ENCODE measurements around the gene LIMS2. TPM values are rescaled to one million over a fixed set of nuclear protein-coding genes. Genes with fewer than 3 reads are reported as not detected.

LIMS2 gene
- total RNA-seq, 2 experiments from 2014 or later: 1.6 to 24.9 TPM

DNA sequence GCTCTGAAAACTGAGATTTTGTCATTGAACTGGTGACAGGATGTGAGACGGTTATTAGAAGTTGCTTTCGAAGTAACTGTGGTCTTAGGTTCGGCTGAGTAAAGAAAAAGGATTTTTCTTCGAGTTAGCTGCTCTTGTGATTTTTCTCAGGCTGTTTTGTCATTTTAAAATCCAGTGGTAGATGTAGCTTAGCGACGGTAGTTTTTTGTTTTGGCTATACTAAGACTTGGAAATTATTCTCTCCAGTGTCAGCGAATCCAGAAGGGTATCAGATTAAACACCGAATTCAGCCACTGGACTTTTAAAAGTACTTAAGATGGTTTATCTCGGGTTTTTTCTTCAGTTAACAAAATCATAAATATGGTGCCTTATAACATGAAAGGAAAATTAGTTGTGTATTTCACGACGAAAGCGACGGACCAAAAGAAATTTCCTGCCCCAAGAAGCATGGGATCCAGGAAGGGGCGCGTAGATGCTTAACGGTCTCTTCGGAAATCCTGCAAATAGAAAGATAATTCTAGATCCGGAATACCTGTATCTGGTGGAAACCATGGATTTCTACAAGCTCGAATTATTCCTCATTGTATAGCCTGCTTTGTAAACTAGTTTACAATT is 27.2 kb upstream of the LIMS2 start:
- Histone ChIP-seq H3K9me3 (ENCODE audit: low read length) (no peaks in the 10 kb centered on the region), H3K9me2 (ENCODE audit: insufficient read depth, low read length) (no peaks in the 10 kb centered on the region), H3K4me3 (ENCODE audit: low read depth, low read length, poor library complexity, severe bottlenecking) (peak overlapping the region; percentile 69), H3K27ac (ENCODE audit: low read depth, low read length, poor library complexity, severe bottlenecking) (peak overlapping the region; percentile 66), H3K36me3 (ENCODE audit: insufficient read depth, low read length) (peaks cover 51% of the 10 kb centered on the region), H3K4me2 (ENCODE audit: low read length) (peak overlapping the region; percentile 82), H2AFZ (ENCODE audit: low read length) (no peak overlapping the region; the same call in 1 of the 2 replicates), H3K4me1 (ENCODE audit: insufficient read depth, low read length, poor library complexity, severe bottlenecking) (peaks cover 31% of the 10 kb centered on the region), H3K79me2 (ENCODE audit: insufficient read depth, low read depth, low read length) (peaks cover 29% of the 10 kb centered on the region; the same call in 1 of the 2 replicates), H4K20me1 (ENCODE audit: insufficient read depth, low read length) (peaks cover 12% of the 10 kb centered on the region; the same call in 1 of the 2 replicates)
- TSS peak; percentile 81 for BruUV-seq (replicated peaks)
- CTCF ChIA-PET (ENCODE audit: unreplicated experiment): interaction anchor here (0.6 to 1.1 kb wide), 2 partner anchors 123 to 155 kb away, joined by 3 to 5 read pairs; no protein-coding TSS in a partner anchor
- TF ChIP-seq EZH2phosphoT487 (IDR thresholded peaks at IDR 0.05; ENCODE audit: borderline replicate concordance, low read depth, low read length): no peak
- TF ChIP-seq, protein P1, sequence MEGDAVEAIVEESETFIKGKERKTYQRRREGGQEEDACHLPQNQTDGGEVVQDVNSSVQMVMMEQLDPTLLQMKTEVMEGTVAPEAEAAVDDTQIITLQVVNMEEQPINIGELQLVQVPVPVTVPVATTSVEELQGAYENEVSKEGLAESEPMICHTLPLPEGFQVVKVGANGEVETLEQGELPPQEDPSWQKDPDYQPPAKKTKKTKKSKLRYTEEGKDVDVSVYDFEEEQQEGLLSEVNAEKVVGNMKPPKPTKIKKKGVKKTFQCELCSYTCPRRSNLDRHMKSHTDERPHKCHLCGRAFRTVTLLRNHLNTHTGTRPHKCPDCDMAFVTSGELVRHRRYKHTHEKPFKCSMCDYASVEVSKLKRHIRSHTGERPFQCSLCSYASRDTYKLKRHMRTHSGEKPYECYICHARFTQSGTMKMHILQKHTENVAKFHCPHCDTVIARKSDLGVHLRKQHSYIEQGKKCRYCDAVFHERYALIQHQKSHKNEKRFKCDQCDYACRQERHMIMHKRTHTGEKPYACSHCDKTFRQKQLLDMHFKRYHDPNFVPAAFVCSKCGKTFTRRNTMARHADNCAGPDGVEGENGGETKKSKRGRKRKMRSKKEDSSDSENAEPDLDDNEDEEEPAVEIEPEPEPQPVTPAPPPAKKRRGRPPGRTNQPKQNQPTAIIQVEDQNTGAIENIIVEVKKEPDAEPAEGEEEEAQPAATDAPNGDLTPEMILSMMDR (conservative IDR thresholded peaks at IDR 0.05; ENCODE audit: low read length): no peak
- DNase-seq (ENCODE audit: low spot score): no peak
- intact Hi-C loops (cut with micrococcal nuclease; ENCODE audit: unreplicated experiment): loop anchor here (2.0 to 5.0 kb wide), 4 partner anchors 46 to 155 kb away; partner anchors contain the start of gene POLR2D
- POLR2A ChIA-PET: interaction anchor here (0.6 to 1.1 kb wide), 5 partner anchors 44 to 184 kb away, joined by 3 to 7 read pairs (median 3); no protein-coding TSS in a partner anchor

DNA sequence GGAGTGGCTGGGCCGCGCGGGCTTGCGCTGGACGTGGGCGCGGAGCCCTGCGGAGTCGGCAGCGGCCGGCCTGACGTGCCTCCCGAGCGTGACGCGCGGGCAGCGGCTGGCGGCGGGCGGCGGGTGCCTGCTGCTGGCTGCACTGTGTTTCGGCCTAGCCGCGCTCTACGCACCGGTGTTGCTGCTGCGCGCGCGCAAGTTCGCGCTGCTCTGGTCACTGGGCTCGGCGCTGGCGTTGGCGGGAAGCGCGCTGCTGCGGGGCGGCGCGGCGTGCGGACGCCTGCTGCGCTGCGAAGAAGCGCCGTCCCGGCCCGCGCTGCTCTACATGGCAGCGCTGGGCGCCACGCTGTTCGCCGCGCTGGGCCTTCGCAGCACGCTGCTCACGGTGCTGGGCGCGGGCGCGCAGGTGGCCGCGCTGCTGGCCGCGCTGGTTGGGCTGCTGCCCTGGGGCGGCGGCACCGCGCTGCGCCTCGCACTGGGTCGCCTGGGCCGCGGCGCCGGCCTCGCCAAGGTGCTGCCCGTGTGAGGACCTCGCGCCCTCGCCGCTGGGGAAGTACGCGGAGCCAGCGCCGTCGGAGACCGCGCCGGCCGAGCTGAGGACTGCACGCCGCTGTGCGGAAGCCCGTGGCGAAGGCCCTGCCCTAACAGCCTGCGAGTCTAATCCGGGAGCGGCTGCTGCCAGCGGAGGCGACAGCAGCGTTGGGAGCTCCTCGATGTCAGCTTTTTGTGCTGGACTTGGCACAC is 26.5 kb upstream of the LIMS2 start:
- BruUV-seq (replicated peaks): no TSS peak
- H3K4me3 ChIP-seq (ENCODE audit: low read depth, low read length, poor library complexity, severe bottlenecking): peak overlapping the region; percentile 69
- H3K9me3 ChIP-seq (ENCODE audit: low read length): no peaks in the 10 kb centered on the region
- ChIA-PET CTCF (ENCODE audit: unreplicated experiment) (interaction anchor here (0.6 to 1.1 kb wide), 2 partner anchors 123 to 156 kb away, joined by 3 to 5 read pairs; no protein-coding TSS in a partner anchor), POLR2A (interaction anchor here (0.6 to 1.8 kb wide), 7 partner anchors 45 to 389 kb away, joined by 3 to 7 read pairs (median 3); partner anchors contain the start of gene UGGT1)
- H3K36me3 ChIP-seq (ENCODE audit: insufficient read depth, low read length): peaks cover 45% of the 10 kb centered on the region
- peak overlapping the region; percentile 66 for H3K27ac ChIP-seq (ENCODE audit: low read depth, low read length, poor library complexity, severe bottlenecking)
- H3K4me1 ChIP-seq (ENCODE audit: insufficient read depth, low read length, poor library complexity, severe bottlenecking): peaks cover 31% of the 10 kb centered on the region
- intact Hi-C loops (cut with micrococcal nuclease; ENCODE audit: unreplicated experiment): loop anchor here (1.0 to 5.0 kb wide), 7 partner anchors 47 to 389 kb away; partner anchors contain the start of genes POLR2D, SAP130, UGGT1 and WDR33
- peaks cover 29% of the 10 kb centered on the region; the same call in 1 of the 2 replicates for H3K79me2 ChIP-seq (ENCODE audit: insufficient read depth, low read depth, low read length)
- peak; percentile 91 for DNase-seq (ENCODE audit: low spot score)
- no peak for TF ChIP-seq EZH2phosphoT487 (IDR thresholded peaks at IDR 0.05; ENCODE audit: borderline replicate concordance, low read depth, low read length)
- TF ChIP-seq, protein P1 (conservative IDR thresholded peaks at IDR 0.05; ENCODE audit: low read length): 0 out of 2 replicates have a peak, but pooled peaks have one; percentile 13
- no peak overlapping the region; the same call in 1 of the 2 replicates for H2AFZ ChIP-seq (ENCODE audit: low read length)
- H3K9me2 ChIP-seq (ENCODE audit: insufficient read depth, low read length): no peaks in the 10 kb centered on the region
- H4K20me1 ChIP-seq (ENCODE audit: insufficient read depth, low read length): peaks cover 12% of the 10 kb centered on the region; the same call in 1 of the 2 replicates
- H3K4me2 ChIP-seq (ENCODE audit: low read length): peak overlapping the region; percentile 82
